Esophagus muscularis mucosa (tissue), 4 donors: ENCODE measurements around the gene PHKB. TPM values are rescaled to one million over a fixed set of nuclear protein-coding genes. Genes with fewer than 3 reads are reported as not detected.

Source experiments
- DNase-seq: peaks from one replicate; pipeline ENCODE4 v3.0.0-alpha.2; 2017; ENCODE audit errors: extremely low spot score
- H3K27ac ChIP-seq, 4 donors: fragments of 200-600 bp; sonication (generic); replicated peaks in 1 of 4; 1 replicate in 3 of 4; 2 replicates in 1 of 4; pipeline ENCODE4 v1.5.1; 2016 to 2019; ENCODE audit warnings: mild to moderate bottlenecking in 1 of 4
- H3K27me3 ChIP-seq, 4 donors: fragments of 200-600 bp; sonication (generic); one replicate each; pipeline versions ENCODE4 v1.5.1 to v1.6.0; 2016 to 2019
- H3K36me3 ChIP-seq, 4 donors: fragments of 200-600 bp; sonication (generic); one replicate each; pipeline ENCODE4 v1.5.1; 2016 to 2019
- H3K4me1 ChIP-seq, 4 donors: fragments of 200-600 bp; sonication (generic); one replicate each; pipeline ENCODE4 v1.5.1; 2016 to 2019
- H3K4me3 ChIP-seq, 4 donors: fragments of 200-600 bp; sonication (generic); 1 replicate in 2 of 4; 2 replicates in 2 of 4; pipeline ENCODE4 v1.5.1; 2016 to 2019; ENCODE audit warnings: mild to moderate bottlenecking in 4 of 4, moderate library complexity in 1 of 4
- H3K9me3 ChIP-seq, 4 donors: fragments of 200-600 bp; sonication (generic); 1 replicate in 3 of 4; 2 replicates in 1 of 4; pipeline ENCODE4 v1.5.1; 2016 to 2019
- CTCF ChIP-seq, 3 experiments: fragments of 200-600 bp in 2 of 3; fragments of 450-650 bp in 1 of 3; sonication (generic) in 2 of 3; IDR thresholded peaks; one replicate each; pipeline ENCODE4 v1.5.1; 2017 to 2019; ENCODE audit warnings: antibody characterized with exemption in 3 of 3, mild to moderate bottlenecking in 2 of 3, moderate library complexity in 1 of 3
- EP300 ChIP-seq: sonication (generic); formaldehyde crosslinking; IDR thresholded peaks from one replicate; pipeline ENCODE4 v1.6.1; 2017; ENCODE audit warnings: antibody characterized with exemption
- POLR2A ChIP-seq: fragments of 450-650 bp; IDR thresholded peaks from one replicate; pipeline ENCODE4 v1.6.1; 2017; ENCODE audit warnings: antibody characterized with exemption, moderate library complexity, mild to moderate bottlenecking, low read depth
- POLR2AphosphoS5 ChIP-seq, 2 donors: sonication (generic); formaldehyde crosslinking; IDR thresholded peaks; one replicate each; pipeline ENCODE4 v1.6.1; 2017; ENCODE audit warnings: antibody characterized with exemption in 2 of 2
- WGBS: methylation state at CpG from one replicate; pipeline ENCODE4 v1.1.5; 2018; 5-methylcytosine and 5-hydroxymethylcytosine counted together
- intact Hi-C: fragments of 100-400 bp; cut with DNase I; formaldehyde crosslinking; loops from one replicate; pipeline ENCODE4 v1.15.1; 2023
- total RNA-seq, 4 donors: library from RNA; depleted of rRNA; stranded (reverse); fragments of >200 nt; gene quantifications; one replicate each; pipeline versions ENCODE4 v1.1.0 to v1.2.1, GENCODE V29; 2016

PHKB gene
- total RNA-seq, 4 donors from 2014 or later, result 39.4 to 60.6 (median 46.5) TPM

GRCh38 chr16:47475786-47476185 lies 14.7 kb downstream of the PHKB start:
- no peak for TF ChIP-seq EP300
- no peak for TF ChIP-seq POLR2AphosphoS5 (IDR thresholded peaks at IDR 0.05)
- TF ChIP-seq CTCF (IDR thresholded peaks at IDR 0.05), result no peak
- no peak for TF ChIP-seq POLR2A
- H3K27ac ChIP-seq, result no peak overlapping the region
- H3K9me3 ChIP-seq, result no peaks in the 10 kb centered on the region
- H3K4me1 ChIP-seq, result peaks cover 15 to 36% (median 28%) of the 10 kb centered on the region in 4 donors
- intact Hi-C loops, result no loop called here
- DNase-seq, result no peak
- no peak overlapping the region for H3K4me3 ChIP-seq
- H3K36me3 ChIP-seq, result no peaks in the 10 kb centered on the region
- 18% methylated on average over 1 of the region's 1 CpG for WGBS
- no peaks in the 10 kb centered on the region for H3K27me3 ChIP-seq

GRCh38 chr16:47476654-47477345 lies 15.7 kb downstream of the PHKB start:
- intact Hi-C loops, result no loop called here
- H3K9me3 ChIP-seq, result no peaks in the 10 kb centered on the region
- DNase-seq, result no peak
- no peak for TF ChIP-seq EP300
- no peak overlapping the region for H3K27ac ChIP-seq
- no peak overlapping the region for H3K4me3 ChIP-seq
- H3K36me3 ChIP-seq, result no peaks in the 10 kb centered on the region
- H3K4me1 ChIP-seq, result peaks cover 21 to 36% (median 31%) of the 10 kb centered on the region in 4 donors
- H3K27me3 ChIP-seq, result no peaks in the 10 kb centered on the region

GRCh38 chr16:47477679-47478078 lies 16.5 kb downstream of the PHKB start:
- no peak for DNase-seq
- TF ChIP-seq CTCF (IDR thresholded peaks at IDR 0.05) (no peak), POLR2A (no peak), POLR2AphosphoS5 (IDR thresholded peaks at IDR 0.05) (no peak), EP300 (no peak)
- no peak overlapping the region for H3K27ac ChIP-seq
- no peaks in the 10 kb centered on the region for H3K27me3 ChIP-seq
- H3K36me3 ChIP-seq, result no peaks in the 10 kb centered on the region
- H3K4me1 ChIP-seq, result peaks cover 22 to 36% (median 31%) of the 10 kb centered on the region in 4 donors
- H3K9me3 ChIP-seq, result no peaks in the 10 kb centered on the region
- H3K4me3 ChIP-seq, result no peak overlapping the region
- WGBS, result 75% methylated on average over 1 of the region's 1 CpG
- intact Hi-C loops, result no loop called here

GRCh38 chr16:47480410-47480809 lies 19.3 kb downstream of the PHKB start:
- WGBS, result 96% methylated on average over 3 of the region's 3 CpGs
- TF ChIP-seq CTCF (IDR thresholded peaks at IDR 0.05), result no peak
- TF ChIP-seq EP300, result no peak
- TF ChIP-seq POLR2A, result no peak
- TF ChIP-seq POLR2AphosphoS5 (IDR thresholded peaks at IDR 0.05), result no peak
- H3K27me3 ChIP-seq, result no peaks in the 10 kb centered on the region
- peaks cover 22 to 41% (median 29%) of the 10 kb centered on the region in 4 donors for H3K4me1 ChIP-seq
- intact Hi-C loops, result no loop called here
- H3K9me3 ChIP-seq, result no peaks in the 10 kb centered on the region
- H3K27ac ChIP-seq, result no peak overlapping the region
- no peak for DNase-seq
- H3K4me3 ChIP-seq, result no peak overlapping the region
- no peaks in the 10 kb centered on the region for H3K36me3 ChIP-seq

- no peak overlapping the region for H3K4me3 ChIP-seq
- H3K9me3 ChIP-seq, result no peaks in the 10 kb centered on the region
- no peaks in the 10 kb centered on the region for H3K36me3 ChIP-seq
- H3K27me3 ChIP-seq, result no peaks in the 10 kb centered on the region
- intact Hi-C loops, result no loop called here
- no peak overlapping the region for H3K27ac ChIP-seq
- TF ChIP-seq POLR2AphosphoS5 (IDR thresholded peaks at IDR 0.05) (no peak), POLR2A (no peak), CTCF (IDR thresholded peaks at IDR 0.05) (no peak), EP300 (no peak)
- WGBS, result 74% methylated on average over 6 of the region's 6 CpGs
- DNase-seq, result no peak
- peaks cover 10 to 34% (median 16%) of the 10 kb centered on the region in 4 donors for H3K4me1 ChIP-seq
These were observed 20.7 kb downstream of the PHKB start for GRCh38 chr16:47481698-47482374.
